ENCODE results near the gene SLC12A8.

SLC12A8 gene

GRCh38 chr3:125212509-125213363 lies at the start of gene SLC12A8:
Gene SLC12A8 (minus strand): TSS chr3:125212748. CDS start chr3:125211349, 1,399 bp downstream.
- no peak for DNase-seq (ENCODE audit: low read depth in 2 of 2)

GRCh38 chr3:125262161-125262560 lies 49.6 kb upstream of the SLC12A8 start:
- DNase-seq (ENCODE audit: low read depth in 2 of 2), result no peak

GRCh38 chr3:125261031-125261430 lies 48.5 kb upstream of the SLC12A8 start:
- no peak for DNase-seq (ENCODE audit: low read depth in 2 of 2)

- no peak for DNase-seq (ENCODE audit: low read depth in 2 of 2)
Observed at GRCh38 chr3:125260158-125260557, 47.6 kb upstream of the SLC12A8 start.

GRCh38 chr3:125257536-125257935 lies 45.0 kb upstream of the SLC12A8 start:
- DNase-seq (ENCODE audit: low read depth in 2 of 2), result no peak

- DNase-seq (ENCODE audit: low read depth in 2 of 2), result no peak
Observed at GRCh38 chr3:125256675-125257074, 44.1 kb upstream of the SLC12A8 start.

- DNase-seq (ENCODE audit: low read depth in 2 of 2), result no peak
Observed at GRCh38 chr3:125250973-125251372, 38.4 kb upstream of the SLC12A8 start.

GRCh38 chr3:125246237-125246636 lies 33.7 kb upstream of the SLC12A8 start:
- DNase-seq (ENCODE audit: low read depth in 2 of 2), result no peak

GRCh38 chr3:125245521-125245920 lies 33.0 kb upstream of the SLC12A8 start:
- no peak for DNase-seq (ENCODE audit: low read depth in 2 of 2)

GRCh38 chr3:125240496-125240895 lies 27.9 kb upstream of the SLC12A8 start:
- DNase-seq (ENCODE audit: low read depth in 2 of 2), result no peak

- DNase-seq (ENCODE audit: low read depth in 2 of 2), result no peak
Observed at GRCh38 chr3:125239266-125239665, 26.7 kb upstream of the SLC12A8 start.

- DNase-seq (ENCODE audit: low read depth in 2 of 2), result no peak
Observed at GRCh38 chr3:125238759-125239158, 26.2 kb upstream of the SLC12A8 start.

- no peak for DNase-seq (ENCODE audit: low read depth in 2 of 2)
Observed at GRCh38 chr3:125236331-125236903, 23.9 kb upstream of the SLC12A8 start.

GRCh38 chr3:125234831-125235230 lies 22.3 kb upstream of the SLC12A8 start:
- DNase-seq (ENCODE audit: low read depth in 2 of 2), result no peak

GRCh38 chr3:125232401-125232800 lies 19.9 kb upstream of the SLC12A8 start:
- no peak for DNase-seq (ENCODE audit: low read depth in 2 of 2)

GRCh38 chr3:125231895-125232294 lies 19.3 kb upstream of the SLC12A8 start:
- no peak for DNase-seq (ENCODE audit: low read depth in 2 of 2)

- no peak for DNase-seq (ENCODE audit: low read depth in 2 of 2)
Observed at GRCh38 chr3:125229707-125230106, 17.2 kb upstream of the SLC12A8 start.

- no peak for DNase-seq (ENCODE audit: low read depth in 2 of 2)
Observed at GRCh38 chr3:125229168-125229567, 16.6 kb upstream of the SLC12A8 start.

GRCh38 chr3:125221831-125222230 lies 9.3 kb upstream of the SLC12A8 start:
- DNase-seq (ENCODE audit: low read depth in 2 of 2), result no peak

GRCh38 chr3:125220727-125221429 lies 8.3 kb upstream of the SLC12A8 start:
- DNase-seq (ENCODE audit: low read depth in 2 of 2), result no peak

GRCh38 chr3:125220183-125220582 lies 7.6 kb upstream of the SLC12A8 start:
- DNase-seq (ENCODE audit: low read depth in 2 of 2), result no peak

- no peak for DNase-seq (ENCODE audit: low read depth in 2 of 2)
Observed at GRCh38 chr3:125219261-125219701, 6.7 kb upstream of the SLC12A8 start.

GRCh38 chr3:125214738-125215137 lies 2.2 kb upstream of the SLC12A8 start:
- no peak for DNase-seq (ENCODE audit: low read depth in 2 of 2)

Measured in stimulated activated CD4-positive, alpha-beta T cell treated with anti-CD3 and anti-CD28 coated beads, Interleukin-15, amount 100 ng/mL, for 48 hours (primary cell).